K562 (cell line): Measurements from ENCODE around the gene ADAMTS6. TPM values are rescaled to one million over a fixed set of nuclear protein-coding genes. Genes with fewer than 3 reads are reported as not detected.

Experiments used
- ATAC-seq: fragments of 200-7000 bp; cut with Tn5 transposase; 3 replicates; pipeline ENCODE4 v1.9.1; 2020; ENCODE audit warnings: moderate library complexity
- BruUV-seq: library from RNA; stranded (reverse); fragments of 400-500 nt; replicated peaks from 2 replicates; lab custom pipeline; 2021; lab: Mats Ljungman, UMichigan
- CTCF ChIA-PET: fragments of 300-600 bp; formaldehyde crosslinking; extraction: SDS; loops from one replicate; lab custom pipeline; 2021; ENCODE audit warnings: low intra/inter-chr PET ratio; lab: Yijun Ruan, JAX
- POLR2A ChIA-PET: fragments of 300-600, 350-650 bp; sonication (Branson Sonifier 250); formaldehyde crosslinking; extraction: SDS; loops from one replicate; lab custom pipeline; 2021; ENCODE audit warnings: antibody characterized with exemption, inconsistent platforms; lab: Yijun Ruan, JAX
- DNase-seq, 4 experiments: peaks; one replicate each; pipeline versions ENCODE4 v3.0.0 to v3.0.0-alpha.2; 2011 to 2018; ENCODE audit warnings: low spot score in 3 of 4, mixed read lengths in 3 of 4; ENCODE audit errors: extremely low read depth in 1 of 4
- FAIRE-seq: peaks from 2 replicates; lab custom pipeline; 2011; peaks lifted over from hg19 to GRCh38; lab: Jason Lieb, UNC
- H2AFZ ChIP-seq: 2 replicates; pipeline ENCODE4 v1.6.0; 2011; ENCODE audit warnings: low read depth, low read length, control low read depth, inconsistent platforms
- H3K27ac ChIP-seq: fragments of 200-600 bp; 3 replicates; pipeline ENCODE4 v1.8.0; 2011; ENCODE audit warnings: low read depth, mild to moderate bottlenecking, control low read depth, inconsistent platforms, low read length, moderate library complexity, mixed read lengths; ENCODE audit errors: extremely low read depth
- H3K27me3 ChIP-seq, 2 experiments: fragments of 300-600 bp in 1 of 2; 2 replicates in 1 of 2; 3 replicates in 1 of 2; pipeline versions ENCODE4 v1.6.0 to v1.8.0; 2011; ENCODE audit warnings: inconsistent platforms in 2 of 2, low read length in 2 of 2, mild to moderate bottlenecking in 1 of 2, mixed read lengths in 1 of 2, moderate library complexity in 1 of 2; ENCODE audit not compliant: control insufficient read depth in 2 of 2, insufficient read depth in 2 of 2
- H3K36me3 ChIP-seq: fragments of 300-600 bp; 3 replicates; pipeline ENCODE4 v1.8.0; 2011; ENCODE audit warnings: mild to moderate bottlenecking, low read length, inconsistent platforms; ENCODE audit not compliant: control insufficient read depth, insufficient read depth
- H3K4me1 ChIP-seq, 2 experiments: fragments of 200-600 bp in 1 of 2; replicated peaks in 1 of 2; 2 replicates in 1 of 2; 3 replicates in 1 of 2; pipeline versions ENCODE4 v1.5.1 to v1.8.0; 2011; ENCODE audit warnings: inconsistent platforms in 2 of 2, low read length in 2 of 2, mild to moderate bottlenecking in 1 of 2, mixed read lengths in 1 of 2, moderate library complexity in 1 of 2; ENCODE audit not compliant: control insufficient read depth in 2 of 2, insufficient read depth in 2 of 2
- H3K4me2 ChIP-seq: 2 replicates; pipeline ENCODE4 v1.6.1; 2011; ENCODE audit warnings: low read length, control low read depth, inconsistent platforms, mixed read lengths; ENCODE audit not compliant: insufficient read depth
- H3K4me3 ChIP-seq: fragments of 200-600 bp; sonication (generic), shearing (Covaris generic); 2 replicates; pipeline ENCODE4 v1.5.1; 2016; ENCODE audit warnings: control low read depth, inconsistent platforms
- H3K79me2 ChIP-seq: fragments of 200-600 bp; 3 replicates; pipeline ENCODE4 v1.8.0; 2011; ENCODE audit warnings: low read length, inconsistent platforms; ENCODE audit not compliant: control insufficient read depth, insufficient read depth
- H3K9ac ChIP-seq, 2 experiments: 2 replicates each; pipeline versions ENCODE4 v1.6.0 to v1.6.1; 2011; ENCODE audit warnings: low read depth in 2 of 2, low read length in 2 of 2, control low read depth in 1 of 2, inconsistent platforms in 1 of 2, mild to moderate bottlenecking in 1 of 2, mixed read lengths in 1 of 2; ENCODE audit not compliant: insufficient read depth in 1 of 2
- H3K9me1 ChIP-seq: one replicate; pipeline ENCODE4 v1.6.0; 2011; ENCODE audit warnings: inconsistent platforms, mild to moderate bottlenecking, low read length, moderate library complexity; ENCODE audit not compliant: control insufficient read depth, insufficient read depth
- H3K9me3 ChIP-seq: replicated peaks from 2 replicates; pipeline ENCODE4 v1.5.1; 2011; ENCODE audit warnings: low read depth, low read length, inconsistent platforms; ENCODE audit not compliant: control insufficient read depth, insufficient read depth
- H4K20me1 ChIP-seq: replicated peaks from 2 replicates; pipeline ENCODE4 v1.6.1; 2011; ENCODE audit warnings: low read length, inconsistent platforms, mixed read lengths; ENCODE audit not compliant: control insufficient read depth, insufficient read depth
- ASH1L ChIP-seq: fragments of 450-650 bp; IDR thresholded peaks from 2 replicates; pipeline ENCODE4 v1.6.1; 2018; ENCODE audit warnings: borderline replicate concordance, mild to moderate bottlenecking, low read depth; ENCODE audit not compliant: partially characterized antibody
- FOXJ2 ChIP-seq: fragments of 200-800 bp; sonication (Bioruptor generic); IDR thresholded peaks from 2 replicates; pipeline ENCODE4 v1.6.1; 2016; ENCODE audit warnings: missing genetic modification characterization, missing compliant biosample characterization
- HMGN3 ChIP-seq: IDR thresholded peaks from 2 replicates; pipeline ENCODE4 v1.6.1; 2011; ENCODE audit warnings: borderline replicate concordance, low read depth, mild to moderate bottlenecking, mixed read lengths, low read length; ENCODE audit not compliant: insufficient read length; ENCODE audit errors: extremely low read depth
- JUND ChIP-seq, 2 experiments: IDR thresholded peaks; 2 replicates in 1 of 2; 3 replicates in 1 of 2; pipeline ENCODE4 v1.6.1; 2011; ENCODE audit warnings: borderline replicate concordance in 2 of 2, low read depth in 2 of 2, low read length in 2 of 2, improper control_type of control experiment in 1 of 2, missing biosample characterization in 1 of 2, missing genetic modification characterization in 1 of 2, missing genetic modification reagents in 1 of 2
- KLF16 ChIP-seq: IDR thresholded peaks from 2 replicates; pipeline ENCODE4 v1.6.1; 2016; ENCODE audit warnings: antibody characterized with exemption
- NFYB ChIP-seq: IDR thresholded peaks from 2 replicates; pipeline ENCODE4 v1.6.1; 2011; ENCODE audit warnings: mild to moderate bottlenecking, moderate library complexity; ENCODE audit not compliant: insufficient read length; ENCODE audit errors: extremely low read depth
- SRF ChIP-seq, 2 experiments: fragments of 250-450, 450-650 bp in 1 of 2; sonication (Bioruptor Pico) in 1 of 2; sonication (generic) in 1 of 2; formaldehyde crosslinking; IDR thresholded peaks; 2 replicates each; pipeline versions ENCODE4 v1.5.0 to v1.5.1; 2020 to 2022; ENCODE audit warnings: mild to moderate bottlenecking in 1 of 2, missing genetic modification reagents in 1 of 2
- TCFL5 ChIP-seq: fragments of 250-450 bp; sonication (Bioruptor Pico); conservative IDR thresholded peaks from 2 replicates; pipeline ENCODE4 v1.6.1; 2021; ENCODE audit warnings: mild to moderate bottlenecking, moderate library complexity, matching md5 sums
- ZBTB49 ChIP-seq: sonication (generic); formaldehyde crosslinking; IDR thresholded peaks from 2 replicates; pipeline ENCODE4 v1.8.0; 2022; ENCODE audit warnings: missing genetic modification reagents, mild to moderate bottlenecking, borderline replicate concordance
- ZBTB7A ChIP-seq: IDR thresholded peaks from 2 replicates; pipeline ENCODE4 v1.6.1; 2011; ENCODE audit warnings: low read depth, mild to moderate bottlenecking, low read length, moderate library complexity, borderline replicate concordance; ENCODE audit not compliant: control insufficient read depth
- ZNF445 ChIP-seq: fragments of 250-450 bp; sonication (Bioruptor Pico); IDR thresholded peaks from 2 replicates; pipeline ENCODE4 v1.4.0; 2020; ENCODE audit warnings: low read depth, mild to moderate bottlenecking, moderate library complexity
- WGBS: fragments of 100-300 bp; shearing (Covaris generic); methylation state at CpG from one replicate; pipeline ENCODE4 v1.1.6; 2016; ENCODE audit warnings: low coverage, mixed read lengths; ENCODE audit not compliant: insufficient coverage; ENCODE audit errors: missing lambda C conversion rate; 5-methylcytosine and 5-hydroxymethylcytosine counted together
- in situ Hi-C: fragments of 300-500 bp; cut with MboI; formaldehyde crosslinking; loops from 4 replicates; pipeline ENCODE4 v1.15.0; 2018; ENCODE audit warnings: inconsistent platforms, mixed read lengths
- intact Hi-C: fragments of 100-400 bp; cut with micrococcal nuclease; formaldehyde crosslinking; loops from 2 replicates; pipeline ENCODE4 v1.14.2; 2022
- polyA plus RNA-seq, 8 experiments: library from polyadenylated mRNA; depleted of rRNA in 4 of 8; stranded (reverse) in 5 of 8; unstranded in 3 of 8; fragments of >200 nt; fragmentation: Nextera tagmentation in 2 of 8; fragmentation: Illumina TruSeq in 1 of 8; extraction: Ambion mirVana in 2 of 8; extraction: Trizol in 1 of 8; gene quantifications; 2 replicates each; pipeline versions ENCODE4 v1.2.1 to v1.2.3, GENCODE V29; 2011 to 2014; ENCODE audit warnings: inconsistent platforms in 1 of 8, missing spikeins in 1 of 8
- total RNA-seq, 7 experiments: library from RNA; depleted of rRNA in 6 of 7; stranded (reverse); fragments of >200 nt in 6 of 7; fragmentation: Illumina TruSeq in 2 of 7; extraction: Trizol in 2 of 7; gene quantifications; 2 replicates each; pipeline versions ENCODE4 v1.2.1 to v1.2.3, GENCODE V29; 2011 to 2021; ENCODE audit warnings: low replicate concordance in 1 of 7
- TF ChIP-seq, protein P1 (sequence below), 2 experiments: fragments of 450-650 bp in 1 of 2; sonication (generic) in 1 of 2; formaldehyde crosslinking in 1 of 2; IDR thresholded peaks in 1 of 2; conservative IDR thresholded peaks in 1 of 2; 2 replicates each; pipeline versions ENCODE4 v1.6.1 to v1.8.1; 2016 to 2023; ENCODE audit warnings: mild to moderate bottlenecking in 2 of 2, moderate library complexity in 2 of 2, inconsistent platforms in 1 of 2, missing genetic modification reagents in 1 of 2
- TF ChIP-seq, protein P2 (sequence below): fragments of 450-650 bp; conservative IDR thresholded peaks from 2 replicates; pipeline ENCODE4 v1.6.1; 2016; ENCODE audit warnings: missing genetic modification characterization, low read depth, mild to moderate bottlenecking, control low read depth, missing compliant biosample characterization

ADAMTS6 gene
- total and polyA plus RNA-seq, 9 of the 15 experiments (the other 6 are each of a cell fraction or from before 2014, with no cell fraction given), result 0.57 to 5.3 (median 1.5) TPM

DNA sequence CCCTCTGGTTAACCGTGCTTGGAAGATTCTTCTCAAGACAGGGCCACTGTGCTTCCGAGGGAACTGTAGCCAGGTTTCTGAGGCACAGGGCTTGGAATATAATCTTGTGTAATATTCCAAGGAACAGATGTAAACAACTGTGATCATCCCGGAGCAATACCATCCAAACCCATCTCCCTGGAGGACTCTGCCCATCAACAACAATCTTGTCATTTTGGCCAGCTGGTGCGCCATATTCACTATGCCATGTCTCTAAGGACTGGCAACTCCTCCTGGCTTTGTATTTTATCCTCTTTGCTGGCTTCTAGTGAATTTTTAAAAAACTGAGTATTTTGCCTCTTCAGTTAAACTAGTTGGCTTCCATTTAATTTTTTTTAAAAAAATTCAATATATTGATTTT, 349.3 kb downstream of the ADAMTS6 start (continued):
- TF ChIP-seq ZBTB49, result no peak
- TF ChIP-seq ASH1L, result no peak

DNA sequence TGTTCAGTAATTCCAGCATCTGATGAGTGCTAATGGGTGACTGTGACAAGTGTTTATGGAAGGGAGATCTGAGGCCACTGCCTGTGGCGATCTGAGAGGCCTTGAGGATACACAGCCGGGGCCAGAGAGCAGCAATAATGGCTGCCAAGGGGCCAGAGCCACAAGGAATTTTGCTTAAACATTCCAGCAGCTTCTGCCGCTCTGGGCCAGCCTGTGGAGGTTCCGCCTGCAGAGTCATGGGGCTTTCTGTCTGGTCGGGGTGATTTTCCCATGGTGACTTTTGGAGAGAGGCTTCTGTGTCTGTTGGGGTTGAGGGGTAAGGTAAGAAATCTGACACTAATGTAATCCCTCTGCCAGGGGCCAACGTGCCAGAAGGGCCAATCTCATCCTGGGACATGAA, 353.5 kb downstream of the ADAMTS6 start:
- no peak overlapping the region for H2AFZ ChIP-seq
- FAIRE-seq, result no peak
- intact Hi-C loops, result no loop called here
- BruUV-seq, result no TSS peak
- no peak overlapping the region for H3K4me3 ChIP-seq
- POLR2A ChIA-PET, result no interaction called here
- H3K79me2 ChIP-seq, result no peaks in the 10 kb centered on the region
- H3K27me3 ChIP-seq, result no peaks in the 10 kb centered on the region
- 36% methylated on average over 6 of the region's 6 CpGs for WGBS
- H3K9me1 ChIP-seq, result no peaks in the 10 kb centered on the region
- no peak overlapping the region for H3K27ac ChIP-seq
- H4K20me1 ChIP-seq, result no peaks in the 10 kb centered on the region
- no peak overlapping the region for H3K4me2 ChIP-seq
- DNase-seq, result no peak
- H3K9ac ChIP-seq, result no peak overlapping the region
- H3K4me1 ChIP-seq, result peaks cover 0 to 10% of the 10 kb centered on the region in 2 experiments; a peak in 3 of 5 replicates
- in situ Hi-C loops, result no loop called here
- ATAC-seq, result no peak; the same call in 2 of the 3 replicates
- no peaks in the 10 kb centered on the region for H3K9me3 ChIP-seq
- no peaks in the 10 kb centered on the region for H3K36me3 ChIP-seq
- CTCF ChIA-PET, result no interaction called here
- no peak for TF ChIP-seq NFYB
- no peak for TF ChIP-seq ZBTB7A
- no peak for TF ChIP-seq ZNF445 (CRISPR knock-in tag)
- TF ChIP-seq FOXJ2 (tag), result no peak
- TF ChIP-seq KLF16, result no peak
- TF ChIP-seq SRF (CRISPR knock-in tag; IDR thresholded peaks at IDR 0.05), result no peak
- TF ChIP-seq TCFL5 (CRISPR knock-in tag), result no peak
- TF ChIP-seq HMGN3, result no peak
- TF ChIP-seq, protein P1, sequence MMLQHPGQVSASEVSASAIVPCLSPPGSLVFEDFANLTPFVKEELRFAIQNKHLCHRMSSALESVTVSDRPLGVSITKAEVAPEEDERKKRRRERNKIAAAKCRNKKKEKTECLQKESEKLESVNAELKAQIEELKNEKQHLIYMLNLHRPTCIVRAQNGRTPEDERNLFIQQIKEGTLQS (IDR thresholded peaks at IDR 0.05), result no peak
- TF ChIP-seq, protein P1 (CRISPR knock-in tag; conservative IDR thresholded peaks at IDR 0.05), result no peak
- TF ChIP-seq JUND (IDR thresholded peaks at IDR 0.05; ENCODE audit: borderline replicate concordance, low read depth, low read length), result no peak
- no peak for TF ChIP-seq JUND (tag; IDR thresholded peaks at IDR 0.05; ENCODE audit: borderline replicate concordance, low read depth, low read length)
- TF ChIP-seq, protein P2, sequence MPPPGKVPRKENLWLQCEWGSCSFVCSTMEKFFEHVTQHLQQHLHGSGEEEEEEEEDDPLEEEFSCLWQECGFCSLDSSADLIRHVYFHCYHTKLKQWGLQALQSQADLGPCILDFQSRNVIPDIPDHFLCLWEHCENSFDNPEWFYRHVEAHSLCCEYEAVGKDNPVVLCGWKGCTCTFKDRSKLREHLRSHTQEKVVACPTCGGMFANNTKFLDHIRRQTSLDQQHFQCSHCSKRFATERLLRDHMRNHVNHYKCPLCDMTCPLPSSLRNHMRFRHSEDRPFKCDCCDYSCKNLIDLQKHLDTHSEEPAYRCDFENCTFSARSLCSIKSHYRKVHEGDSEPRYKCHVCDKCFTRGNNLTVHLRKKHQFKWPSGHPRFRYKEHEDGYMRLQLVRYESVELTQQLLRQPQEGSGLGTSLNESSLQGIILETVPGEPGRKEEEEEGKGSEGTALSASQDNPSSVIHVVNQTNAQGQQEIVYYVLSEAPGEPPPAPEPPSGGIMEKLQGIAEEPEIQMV (tag), result no peak
